Type B pancreatic cell (in vitro differentiated cells): Measurements from ENCODE around the gene ZMYND8. TPM values are rescaled to one million over a fixed set of nuclear protein-coding genes. Genes with fewer than 3 reads are reported as not detected.

Experiments used
- DNase-seq: peaks from one replicate; pipeline ENCODE4 v3.0.0; 2021; ENCODE audit warnings: mixed read lengths; ENCODE audit not compliant: unreplicated experiment; ENCODE audit errors: extremely low spot score
- H3K27ac Mint-ChIP-seq: 2 replicates; pipeline ENCODE4 v1.8.0; 2021; ENCODE audit warnings: mild to moderate bottlenecking, mixed read lengths
- H3K27me3 Mint-ChIP-seq: 2 replicates; pipeline ENCODE4 v1.8.0; 2021; ENCODE audit warnings: mixed read lengths
- H3K36me3 Mint-ChIP-seq: 2 replicates; pipeline ENCODE4 v1.8.0; 2021; ENCODE audit warnings: mixed read lengths
- H3K4me1 Mint-ChIP-seq: one replicate; pipeline ENCODE4 v1.8.0; 2021; ENCODE audit warnings: mixed read lengths; ENCODE audit not compliant: unreplicated experiment
- H3K4me3 Mint-ChIP-seq: 2 replicates; pipeline ENCODE4 v1.8.0; 2021; ENCODE audit warnings: mild to moderate bottlenecking, mixed read lengths
- H3K9me3 Mint-ChIP-seq: 2 replicates; pipeline ENCODE4 v1.8.0; 2021; ENCODE audit warnings: mixed read lengths
- total RNA-seq: library from RNA; stranded (reverse); gene quantifications from 2 replicates; pipeline ENCODE4 v1.2.1, GENCODE V29; 2021; ENCODE audit warnings: low replicate concordance
- TF ChIP-seq, protein P1 (sequence below): fragments of 200-600 bp; sonication (generic); conservative IDR thresholded peaks from 2 replicates; pipeline ENCODE4 v1.5.0; 2021; ENCODE audit warnings: antibody characterized with exemption, mild to moderate bottlenecking

The ZMYND8 gene
- total RNA-seq, 1 donor from 2014 or later: 58.9 TPM

DNA sequence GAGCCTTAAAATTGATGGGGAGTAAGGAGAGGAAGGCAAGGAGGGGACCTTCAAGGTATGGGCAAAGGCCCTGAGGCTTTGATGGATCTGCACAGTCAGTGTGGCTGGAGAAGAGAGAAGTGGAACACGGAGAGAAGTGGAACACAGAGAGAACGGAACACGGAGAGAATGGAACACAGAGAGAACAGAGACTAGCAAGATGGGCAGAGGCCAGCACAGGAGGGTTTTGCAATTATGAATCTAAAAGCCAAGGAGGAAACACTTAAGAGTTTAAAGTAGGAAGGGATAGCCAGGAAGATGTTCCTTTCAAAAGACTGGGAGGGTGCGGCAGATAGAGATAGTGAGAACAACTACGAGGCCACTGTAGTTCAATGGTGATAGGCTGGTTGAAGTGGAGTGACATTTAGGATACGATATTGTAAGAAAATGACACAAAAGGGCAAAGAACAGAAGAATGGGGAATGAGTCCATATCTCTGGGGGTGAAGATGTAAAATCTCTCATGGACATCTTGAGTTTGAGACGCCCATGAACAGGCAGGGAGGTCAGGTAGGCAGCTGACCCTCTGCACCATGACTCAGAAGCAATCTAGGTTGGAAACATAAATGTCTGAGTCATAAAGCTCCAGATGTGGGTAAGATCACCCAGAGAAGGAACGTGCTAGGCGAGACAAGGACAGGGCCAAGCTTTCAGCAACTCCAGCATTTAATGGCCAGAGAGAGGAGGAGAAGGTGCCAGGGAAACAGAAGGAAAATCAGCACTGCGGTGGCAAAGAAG lies 25.4 kb downstream of the ZMYND8 start:
- peak overlapping the region; percentile 68 for H3K27ac Mint-ChIP-seq
- H3K4me1 Mint-ChIP-seq: peaks cover 58% of the 10 kb centered on the region
- DNase-seq: no peak
- peaks cover 40% of the 10 kb centered on the region for H3K36me3 Mint-ChIP-seq
- no peak overlapping the region for H3K4me3 Mint-ChIP-seq
- TF ChIP-seq, protein P1, sequence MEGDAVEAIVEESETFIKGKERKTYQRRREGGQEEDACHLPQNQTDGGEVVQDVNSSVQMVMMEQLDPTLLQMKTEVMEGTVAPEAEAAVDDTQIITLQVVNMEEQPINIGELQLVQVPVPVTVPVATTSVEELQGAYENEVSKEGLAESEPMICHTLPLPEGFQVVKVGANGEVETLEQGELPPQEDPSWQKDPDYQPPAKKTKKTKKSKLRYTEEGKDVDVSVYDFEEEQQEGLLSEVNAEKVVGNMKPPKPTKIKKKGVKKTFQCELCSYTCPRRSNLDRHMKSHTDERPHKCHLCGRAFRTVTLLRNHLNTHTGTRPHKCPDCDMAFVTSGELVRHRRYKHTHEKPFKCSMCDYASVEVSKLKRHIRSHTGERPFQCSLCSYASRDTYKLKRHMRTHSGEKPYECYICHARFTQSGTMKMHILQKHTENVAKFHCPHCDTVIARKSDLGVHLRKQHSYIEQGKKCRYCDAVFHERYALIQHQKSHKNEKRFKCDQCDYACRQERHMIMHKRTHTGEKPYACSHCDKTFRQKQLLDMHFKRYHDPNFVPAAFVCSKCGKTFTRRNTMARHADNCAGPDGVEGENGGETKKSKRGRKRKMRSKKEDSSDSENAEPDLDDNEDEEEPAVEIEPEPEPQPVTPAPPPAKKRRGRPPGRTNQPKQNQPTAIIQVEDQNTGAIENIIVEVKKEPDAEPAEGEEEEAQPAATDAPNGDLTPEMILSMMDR: no peak
- H3K9me3 Mint-ChIP-seq: no peaks in the 10 kb centered on the region
- H3K27me3 Mint-ChIP-seq: no peaks in the 10 kb centered on the region

DNA sequence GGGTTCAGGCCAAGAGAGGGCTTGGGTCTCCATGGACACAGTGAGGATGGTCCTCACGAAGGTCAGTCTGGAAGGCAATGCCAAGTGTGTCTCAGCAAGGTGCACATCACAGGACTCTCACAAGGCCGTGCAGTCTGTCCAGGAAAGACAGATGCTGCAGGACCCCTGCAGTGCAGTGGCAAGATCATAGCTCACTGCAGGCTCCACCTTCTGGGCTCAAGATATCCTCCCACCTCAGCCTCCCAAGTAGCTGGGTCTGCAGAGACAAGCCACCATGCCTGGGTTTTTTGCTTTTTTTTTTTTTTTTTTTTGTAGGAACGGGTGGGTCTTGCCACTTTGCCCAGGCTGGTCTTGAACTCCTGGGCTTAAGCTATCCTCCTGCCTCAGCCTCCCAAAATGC lies 26.4 kb downstream of the ZMYND8 start:
- TF ChIP-seq, protein P1: no peak
- Mint-ChIP-seq H3K4me1 (peaks cover 56% of the 10 kb centered on the region), H3K27me3 (no peaks in the 10 kb centered on the region), H3K27ac (peak overlapping the region; percentile 68), H3K36me3 (peaks cover 33% of the 10 kb centered on the region), H3K9me3 (no peaks in the 10 kb centered on the region), H3K4me3 (no peak overlapping the region)
- DNase-seq: no peak

DNA sequence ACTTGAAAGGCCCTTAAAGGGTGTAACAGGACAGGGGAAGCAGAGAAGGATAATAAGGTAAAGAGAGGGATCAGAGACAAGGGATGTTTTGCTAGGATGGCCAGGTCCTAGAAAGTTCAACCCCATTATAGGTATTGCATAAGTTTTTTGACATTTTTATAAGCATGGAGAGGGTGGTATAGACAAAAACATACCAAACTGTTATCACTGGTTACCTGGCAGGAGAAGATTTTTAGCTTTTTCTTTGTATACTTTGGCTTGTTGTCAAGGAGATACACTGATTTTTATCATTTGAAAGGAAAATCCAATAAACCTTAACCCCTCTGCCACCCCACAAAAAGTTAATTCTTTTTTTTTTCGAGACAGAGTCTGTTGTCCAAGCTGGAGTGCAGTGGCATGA lies 28.4 kb downstream of the ZMYND8 start:
- Mint-ChIP-seq H3K9me3 (no peaks in the 10 kb centered on the region), H3K27me3 (no peaks in the 10 kb centered on the region), H3K4me3 (peak overlapping the region; percentile 4), H3K4me1 (peaks cover 61% of the 10 kb centered on the region), H3K27ac (peak overlapping the region; percentile 28), H3K36me3 (peaks cover 30% of the 10 kb centered on the region)
- TF ChIP-seq, protein P1: no peak
- DNase-seq: no peak

DNA sequence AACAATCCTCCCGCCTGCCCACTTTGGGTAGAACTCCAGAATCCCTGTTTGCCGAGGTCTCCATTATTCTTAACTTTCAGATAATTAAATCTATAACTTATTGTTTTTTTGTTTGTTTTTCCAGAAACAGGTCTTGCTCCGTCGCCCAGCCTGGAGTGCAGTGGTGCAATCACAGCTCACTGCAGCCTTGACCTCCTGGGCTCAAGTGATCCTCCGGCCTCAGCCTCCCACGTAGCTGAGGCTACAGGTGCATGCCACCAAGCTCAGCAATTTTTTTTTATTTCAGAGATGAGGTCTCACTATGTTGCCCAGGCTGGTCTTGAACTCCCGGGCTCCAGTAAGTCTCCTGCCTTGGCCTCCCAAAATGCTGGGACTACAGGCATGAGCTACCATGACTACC lies 28.8 kb downstream of the ZMYND8 start:
- Mint-ChIP-seq H3K27ac (peak overlapping the region; percentile 28), H3K36me3 (peaks cover 26% of the 10 kb centered on the region), H3K4me3 (peak overlapping the region; percentile 4), H3K9me3 (no peaks in the 10 kb centered on the region), H3K4me1 (peaks cover 57% of the 10 kb centered on the region), H3K27me3 (no peaks in the 10 kb centered on the region)
- TF ChIP-seq, protein P1: no peak
- DNase-seq: no peak

DNA sequence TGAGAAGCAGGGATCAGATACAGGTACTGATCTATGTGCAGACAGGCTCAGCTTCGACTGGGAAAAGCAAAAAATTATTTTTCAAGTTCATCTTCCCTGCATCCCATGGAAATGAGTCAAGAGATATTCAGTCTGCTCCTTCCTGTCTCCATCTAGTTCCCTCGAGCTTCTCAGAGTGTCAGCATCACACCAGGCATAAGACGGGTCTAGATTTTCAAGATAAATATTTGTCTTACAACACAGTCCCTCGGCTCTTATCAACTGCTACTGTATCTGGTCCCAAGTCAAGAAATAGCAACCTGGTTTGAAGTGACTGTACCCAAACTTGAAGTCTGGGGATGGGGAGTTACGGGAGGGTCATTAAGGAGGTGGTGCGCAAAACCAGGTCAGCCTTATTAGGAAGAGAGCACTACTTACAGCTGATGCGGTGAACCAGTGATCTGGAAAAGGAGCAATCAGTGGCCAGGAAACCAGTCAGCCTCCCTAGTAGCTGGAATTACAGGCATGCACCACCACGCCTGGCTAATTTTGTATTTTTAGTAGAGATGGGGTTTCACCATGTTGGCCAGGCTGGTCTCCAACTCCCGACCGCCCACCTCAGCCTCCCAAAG lies 29.7 kb downstream of the ZMYND8 start:
- H3K4me1 Mint-ChIP-seq: peaks cover 58% of the 10 kb centered on the region
- TF ChIP-seq, protein P1: no peak
- H3K4me3 Mint-ChIP-seq: no peak overlapping the region
- peaks cover 19% of the 10 kb centered on the region for H3K36me3 Mint-ChIP-seq
- peak overlapping the region; percentile 61 for H3K27ac Mint-ChIP-seq
- DNase-seq: no peak
- H3K27me3 Mint-ChIP-seq: no peaks in the 10 kb centered on the region
- H3K9me3 Mint-ChIP-seq: no peaks in the 10 kb centered on the region
